Measurements from ENCODE around the gene SPAG17. TPM values are rescaled to one million over a fixed set of nuclear protein-coding genes. Genes with fewer than 3 reads are reported as not detected.

SPAG17 gene
- total and polyA plus RNA-seq, 2 experiments from 2014 or later: 1.0 to 1.1 TPM

DNA sequence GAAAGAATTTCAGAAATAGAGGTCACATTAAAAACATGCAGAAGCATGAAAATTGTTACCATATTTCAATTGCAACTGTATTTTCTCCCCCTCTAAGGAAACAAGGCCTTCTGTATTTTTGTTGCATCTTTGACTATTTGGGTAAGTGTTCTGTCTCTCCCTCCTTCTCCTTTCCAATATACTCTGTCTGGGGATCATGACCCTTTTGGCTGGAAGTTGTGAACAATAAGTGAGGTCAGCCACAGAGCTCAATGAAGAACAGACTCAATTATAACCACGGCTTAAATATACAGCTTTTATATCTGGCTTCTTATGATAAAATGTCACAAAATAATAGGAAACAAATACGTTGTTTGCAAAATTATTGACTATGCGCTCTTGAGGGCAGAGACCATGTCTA, 47.1 kb downstream of the SPAG17 start:
- H3K9me3 Mint-ChIP-seq: no peaks in the 10 kb centered on the region
- ATAC-seq: no peak
- no peak overlapping the region for H3K4me3 Mint-ChIP-seq
- no peak overlapping the region for H3K27ac Mint-ChIP-seq
- H3K9me2 ChIP-seq (ENCODE audit: insufficient read depth): peaks cover 7% of the 10 kb centered on the region; the same call in 1 of the 2 replicates
- no peaks in the 10 kb centered on the region for H4K20me1 ChIP-seq (replicated peaks; ENCODE audit: insufficient read depth)
- no peaks in the 10 kb centered on the region for H3K79me2 ChIP-seq (replicated peaks; ENCODE audit: insufficient read depth)
- TF ChIP-seq ETS1 (IDR thresholded peaks at IDR 0.05) (no peak), JUNB (IDR thresholded peaks at IDR 0.05; ENCODE audit: unreplicated experiment) (no peak), ZNF114 (CRISPR knock-in tag; IDR thresholded peaks at IDR 0.05) (no peak), EZH2 (IDR thresholded peaks at IDR 0.05; ENCODE audit: low read depth, unreplicated experiment) (no peak), ZNF331 (CRISPR knock-in tag; IDR thresholded peaks at IDR 0.05; ENCODE audit: low read depth) (no peak), STAT1 (IDR thresholded peaks at IDR 0.05; ENCODE audit: unreplicated experiment) (no peak), CREB1 (CRISPR knock-in tag; IDR thresholded peaks at IDR 0.05; ENCODE audit: low read depth) (no peak), REST (IDR thresholded peaks at IDR 0.05; ENCODE audit: unreplicated experiment) (no peak), EZH2phosphoT487 (IDR thresholded peaks at IDR 0.05; ENCODE audit: unreplicated experiment) (no peak), CTCF (conservative IDR thresholded peaks at IDR 0.05; ENCODE audit: low read depth in 2 of 2) (no peak), NANOG (IDR thresholded peaks at IDR 0.05; ENCODE audit: borderline replicate concordance) (no peak), POLR2AphosphoS5 (IDR thresholded peaks at IDR 0.05; ENCODE audit: low read depth) (no peak), ZNF462 (CRISPR knock-in tag; IDR thresholded peaks at IDR 0.05) (no peak)
- H3F3A ChIP-seq (replicated peaks; ENCODE audit: low read depth): no peaks in the 10 kb centered on the region
- H3K27me3 ChIP-seq (ENCODE audit: insufficient read depth): no peaks in the 10 kb centered on the region
- H3K4me2 ChIP-seq: no peak overlapping the region
- DNase-seq (ENCODE audit: low spot score): no peak
- H3K36me3 Mint-ChIP-seq (ENCODE audit: low read depth): no peaks in the 10 kb centered on the region
- no peaks in the 10 kb centered on the region for H3K36me3 ChIP-seq (ENCODE audit: insufficient read depth)
- H3K4me3 ChIP-seq: no peak overlapping the region
- peaks cover 8% of the 10 kb centered on the region; the same call in 1 of the 2 replicates for H3K4me1 ChIP-seq (ENCODE audit: insufficient read depth)
- H3K4me1 Mint-ChIP-seq: peaks cover 18% of the 10 kb centered on the region
- no peak overlapping the region for H2AFZ ChIP-seq
- no peak overlapping the region for H3K27ac ChIP-seq (ENCODE audit: low read depth)
- peaks cover 3% of the 10 kb centered on the region for H3K27me3 Mint-ChIP-seq (ENCODE audit: insufficient read depth, low read depth, poor library complexity)
